ENCODE results near the gene COL4A2. TPM values are rescaled to one million over a fixed set of nuclear protein-coding genes. Genes with fewer than 3 reads are reported as not detected.

COL4A2 gene
- total RNA-seq, 1 donor from 2014 or later: 60.9 TPM

GRCh38 chr13:110271313-110271712, 35.8 kb upstream of the COL4A2 start:
- no peaks in the 10 kb centered on the region for H3K36me3 Mint-ChIP-seq (ENCODE audit: unreplicated experiment)
- H3K27ac Mint-ChIP-seq (ENCODE audit: unreplicated experiment): no peak overlapping the region
- TF ChIP-seq CTCF (IDR thresholded peaks at IDR 0.05; ENCODE audit: partially characterized antibody, unreplicated experiment): no peak
- DNase-seq: no peak
- H3K4me1 Mint-ChIP-seq (ENCODE audit: low read depth, unreplicated experiment): peaks cover 21% of the 10 kb centered on the region
- H3K27me3 Mint-ChIP-seq (ENCODE audit: unreplicated experiment): peaks cover 3% of the 10 kb centered on the region
- no peaks in the 10 kb centered on the region for H3K9me3 Mint-ChIP-seq (ENCODE audit: unreplicated experiment)
- no peak overlapping the region for H3K4me3 Mint-ChIP-seq (ENCODE audit: unreplicated experiment)

- no peak for TF ChIP-seq CTCF (IDR thresholded peaks at IDR 0.05; ENCODE audit: partially characterized antibody, unreplicated experiment)
- Mint-ChIP-seq H3K27ac (ENCODE audit: unreplicated experiment) (no peak overlapping the region), H3K36me3 (ENCODE audit: unreplicated experiment) (no peaks in the 10 kb centered on the region), H3K4me1 (ENCODE audit: low read depth, unreplicated experiment) (peaks cover 15% of the 10 kb centered on the region), H3K27me3 (ENCODE audit: unreplicated experiment) (peaks cover 1% of the 10 kb centered on the region), H3K4me3 (ENCODE audit: unreplicated experiment) (no peak overlapping the region), H3K9me3 (ENCODE audit: unreplicated experiment) (no peaks in the 10 kb centered on the region)
- DNase-seq: no peak
Observed at GRCh38 chr13:110272227-110272626, 34.9 kb upstream of the COL4A2 start.

DNA sequence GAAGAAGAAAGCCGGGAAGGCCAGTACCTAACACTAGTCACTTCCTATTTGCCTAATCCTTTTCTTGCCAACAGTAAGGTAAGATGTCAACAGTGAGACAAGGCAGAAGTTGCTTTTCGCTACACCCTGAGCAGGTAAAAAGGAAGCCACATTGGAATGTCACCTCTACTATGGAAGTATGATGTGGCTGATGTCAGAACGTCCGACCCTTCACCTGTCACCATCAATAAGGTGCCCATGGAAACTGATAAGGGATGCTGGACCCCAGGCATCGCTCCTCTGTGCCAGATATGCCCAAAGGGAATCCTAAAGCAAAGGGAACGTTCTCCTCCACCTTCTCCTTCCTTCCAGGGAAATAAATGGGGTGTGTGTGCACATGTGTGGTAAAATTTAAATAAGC, 34.4 kb upstream of the COL4A2 start:
- Mint-ChIP-seq H3K9me3 (ENCODE audit: unreplicated experiment) (no peaks in the 10 kb centered on the region), H3K27ac (ENCODE audit: unreplicated experiment) (no peak overlapping the region), H3K4me3 (ENCODE audit: unreplicated experiment) (no peak overlapping the region), H3K36me3 (ENCODE audit: unreplicated experiment) (no peaks in the 10 kb centered on the region), H3K27me3 (ENCODE audit: unreplicated experiment) (peaks cover 1% of the 10 kb centered on the region), H3K4me1 (ENCODE audit: low read depth, unreplicated experiment) (peaks cover 15% of the 10 kb centered on the region)
- DNase-seq: no peak
- no peak for TF ChIP-seq CTCF (IDR thresholded peaks at IDR 0.05; ENCODE audit: partially characterized antibody, unreplicated experiment)

DNA sequence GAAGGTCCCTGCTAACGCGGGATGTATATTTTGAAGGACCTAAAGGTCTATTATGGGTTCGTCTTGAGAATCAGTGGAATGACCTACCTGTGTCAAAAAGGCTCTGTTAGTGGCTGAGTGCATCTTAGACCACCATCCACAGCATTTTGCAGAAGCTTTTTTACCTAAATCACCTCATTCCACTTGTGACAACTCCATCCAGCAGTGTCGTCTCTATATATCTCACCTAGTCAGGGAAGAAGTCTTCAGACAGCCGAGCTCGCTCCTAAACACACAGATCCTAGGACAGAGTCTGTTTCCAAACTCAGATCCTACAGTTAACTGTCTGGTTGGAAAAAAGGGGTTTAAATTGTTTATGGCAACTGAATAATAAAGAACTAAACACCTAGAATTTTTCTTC, 33.8 kb upstream of the COL4A2 start:
- H3K27ac Mint-ChIP-seq (ENCODE audit: unreplicated experiment): no peak overlapping the region
- no peaks in the 10 kb centered on the region for H3K9me3 Mint-ChIP-seq (ENCODE audit: unreplicated experiment)
- H3K4me1 Mint-ChIP-seq (ENCODE audit: low read depth, unreplicated experiment): peaks cover 15% of the 10 kb centered on the region
- peaks cover 1% of the 10 kb centered on the region for H3K27me3 Mint-ChIP-seq (ENCODE audit: unreplicated experiment)
- no peaks in the 10 kb centered on the region for H3K36me3 Mint-ChIP-seq (ENCODE audit: unreplicated experiment)
- no peak overlapping the region for H3K4me3 Mint-ChIP-seq (ENCODE audit: unreplicated experiment)
- TF ChIP-seq CTCF (IDR thresholded peaks at IDR 0.05; ENCODE audit: partially characterized antibody, unreplicated experiment): no peak
- no peak for DNase-seq

- H3K27ac Mint-ChIP-seq (ENCODE audit: unreplicated experiment): no peak overlapping the region
- no peak for DNase-seq
- H3K4me1 Mint-ChIP-seq (ENCODE audit: low read depth, unreplicated experiment): peaks cover 13% of the 10 kb centered on the region
- no peaks in the 10 kb centered on the region for H3K27me3 Mint-ChIP-seq (ENCODE audit: unreplicated experiment)
- H3K4me3 Mint-ChIP-seq (ENCODE audit: unreplicated experiment): no peak overlapping the region
- no peaks in the 10 kb centered on the region for H3K9me3 Mint-ChIP-seq (ENCODE audit: unreplicated experiment)
- H3K36me3 Mint-ChIP-seq (ENCODE audit: unreplicated experiment): no peaks in the 10 kb centered on the region
- TF ChIP-seq CTCF (IDR thresholded peaks at IDR 0.05; ENCODE audit: partially characterized antibody, unreplicated experiment): no peak
Observed at GRCh38 chr13:110274687-110275086, 32.4 kb upstream of the COL4A2 start.
